Right atrium auricular region (tissue), 2 donors: ENCODE measurements around the gene SLC26A8. TPM values are rescaled to one million over a fixed set of nuclear protein-coding genes. Genes with fewer than 3 reads are reported as not detected.

Source experiments
- DNase-seq: peaks from one replicate; pipeline ENCODE4 v3.0.0-alpha.2; 2019; ENCODE audit warnings: low spot score
- H3K27ac ChIP-seq, 2 donors: fragments of 200-600 bp; sonication (generic); 1 replicate in 1 of 2; 2 replicates in 1 of 2; pipeline ENCODE4 v1.5.1; 2016 to 2019
- H3K27me3 ChIP-seq, 2 donors: fragments of 200-600 bp; sonication (generic); one replicate each; pipeline versions ENCODE4 v1.5.1 to v1.6.0; 2017 to 2019
- H3K36me3 ChIP-seq: fragments of 200-600 bp; sonication (generic); one replicate; pipeline ENCODE4 v1.5.1; 2016
- H3K4me1 ChIP-seq, 2 donors: fragments of 200-600 bp; sonication (generic); one replicate each; pipeline versions ENCODE4 v1.5.1 to v1.6.0; 2017 to 2019
- H3K4me3 ChIP-seq, 2 donors: fragments of 200-600 bp; sonication (generic); 1 replicate in 1 of 2; 2 replicates in 1 of 2; pipeline ENCODE4 v1.5.1; 2017 to 2019; ENCODE audit warnings: mild to moderate bottlenecking in 1 of 2, moderate library complexity in 1 of 2
- H3K9me3 ChIP-seq, 2 donors: fragments of 200-600 bp; sonication (generic); one replicate each; pipeline ENCODE4 v1.5.1; 2019
- CTCF ChIP-seq, 2 donors: fragments of 200-600 bp; sonication (generic); IDR thresholded peaks; one replicate each; pipeline ENCODE4 v1.5.1; 2019; ENCODE audit warnings: antibody characterized with exemption in 2 of 2
- total RNA-seq, 2 donors: library from RNA; depleted of rRNA; stranded (reverse); fragments of >200 nt; gene quantifications; one replicate each; pipeline ENCODE4 v1.1.0, GENCODE V29; 2016

The SLC26A8 gene
- total RNA-seq, 2 donors from 2014 or later, result not detected

- no peaks in the 10 kb centered on the region for H3K9me3 ChIP-seq
- TF ChIP-seq CTCF (IDR thresholded peaks at IDR 0.05), result no peak
- H3K27ac ChIP-seq, result no peak overlapping the region
- H3K4me1 ChIP-seq, result peaks cover 0 to 69% of the 10 kb centered on the region in 2 donors
- no peaks in the 10 kb centered on the region for H3K36me3 ChIP-seq
- H3K4me3 ChIP-seq, result no peak overlapping the region
- DNase-seq, result no peak
- H3K27me3 ChIP-seq, result no peaks in the 10 kb centered on the region
Measured at GRCh38 chr6:36032261-36032660, 7.8 kb upstream of the SLC26A8 start.

- peaks cover 0 to under 1% of the 10 kb centered on the region in 2 donors for H3K27me3 ChIP-seq
- no peak for DNase-seq
- H3K36me3 ChIP-seq, result no peaks in the 10 kb centered on the region
- H3K27ac ChIP-seq, result peak overlapping the region; percentile 81 to 93
- no peaks in the 10 kb centered on the region for H3K9me3 ChIP-seq
- peaks cover 0 to 56% of the 10 kb centered on the region in 2 donors for H3K4me1 ChIP-seq
- H3K4me3 ChIP-seq, result peak overlapping the region; percentile 82 to 99
- no peak for TF ChIP-seq CTCF (IDR thresholded peaks at IDR 0.05)
Measured at GRCh38 chr6:36029464-36029863, 5.0 kb upstream of the SLC26A8 start.

- Histone ChIP-seq H3K36me3 (no peaks in the 10 kb centered on the region), H3K4me1 (peaks cover 0 to 55% of the 10 kb centered on the region in 2 donors), H3K27me3 (peaks cover 0 to 4% of the 10 kb centered on the region in 2 donors), H3K27ac (peak overlapping the region; percentile 81 to 93), H3K9me3 (no peaks in the 10 kb centered on the region), H3K4me3 (peak overlapping the region; percentile 82 to 99)
- peak; percentile 86 for DNase-seq
- no peak for TF ChIP-seq CTCF (IDR thresholded peaks at IDR 0.05)
Measured at GRCh38 chr6:36028877-36029324, 4.5 kb upstream of the SLC26A8 start.

GRCh38 chr6:36028088-36028876, 3.8 kb upstream of the SLC26A8 start:
- H3K4me3 ChIP-seq, result peak overlapping the region; percentile 82 to 99
- peaks cover 0 to 4% of the 10 kb centered on the region in 2 donors for H3K27me3 ChIP-seq
- TF ChIP-seq CTCF (IDR thresholded peaks at IDR 0.05), result no peak
- peak; percentile 60 for DNase-seq
- H3K27ac ChIP-seq, result peak overlapping the region; percentile 81 to 93
- no peaks in the 10 kb centered on the region for H3K9me3 ChIP-seq
- no peaks in the 10 kb centered on the region for H3K36me3 ChIP-seq
- peaks cover 0 to 49% of the 10 kb centered on the region in 2 donors for H3K4me1 ChIP-seq

GRCh38 chr6:36027501-36028087, 3.2 kb upstream of the SLC26A8 start, which contains the start of gene MAPK14:
Gene MAPK14 (plus strand): TSS chr6:36027808. CDS start chr6:36028158, 350 bp downstream.
- TF ChIP-seq CTCF (IDR thresholded peaks at IDR 0.05), result peak; percentile 80 to 94
- Histone ChIP-seq H3K27me3 (peaks cover 0 to 4% of the 10 kb centered on the region in 2 donors), H3K9me3 (no peaks in the 10 kb centered on the region), H3K36me3 (no peaks in the 10 kb centered on the region), H3K4me3 (peak within 1 kb of the TSS; percentile 82 to 99), H3K27ac (peak within 1 kb of the TSS; percentile 81 to 93), H3K4me1 (peaks cover 0 to 42% of the 10 kb centered on the region in 2 donors)
- DNase-seq, result peak; percentile 100
